ENCODE measurements around the gene ST7L. TPM values are rescaled to one million over a fixed set of nuclear protein-coding genes. Genes with fewer than 3 reads are reported as not detected.

The ST7L gene
- total and polyA plus RNA-seq, 9 of the 15 experiments (the other 6 are each of a cell fraction or from before 2014, with no cell fraction given): 9.0 to 32.5 (median 26.6) TPM

DNA sequence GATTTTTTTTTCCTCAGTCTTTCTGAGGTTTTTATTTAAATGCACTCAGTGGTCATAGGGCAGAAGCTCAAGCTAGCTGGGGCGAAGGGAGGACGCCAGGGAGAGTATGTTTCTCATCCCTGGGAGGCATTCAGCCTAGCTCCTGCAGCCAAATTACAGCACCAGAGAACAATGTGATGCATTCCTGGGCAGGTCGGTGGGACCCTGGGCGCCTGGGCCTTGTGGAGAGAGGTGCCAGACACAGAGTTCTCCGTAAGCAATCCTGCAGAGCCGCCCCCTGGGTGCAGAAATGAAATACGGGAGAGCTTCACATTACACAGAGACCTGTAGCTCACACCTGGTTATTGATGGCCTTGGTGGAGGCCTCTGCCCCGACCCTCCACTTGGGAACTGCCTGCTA, 94.7 kb downstream of the ST7L start:
- DNase-seq (ENCODE audit: extremely low read depth in 1 of 4, low spot score in 3 of 4): no peak
- in situ Hi-C loops (cut with MboI) (no loop called here), intact Hi-C loops (cut with micrococcal nuclease) (no loop called here)
- ATAC-seq: no peak; the same call in 2 of the 3 replicates
- no peak overlapping the region for H2AFZ ChIP-seq (ENCODE audit: low read depth, low read length)
- H3K27me3 ChIP-seq (ENCODE audit: control insufficient read depth in 2 of 2, insufficient read depth in 2 of 2, low read length in 2 of 2): peaks cover 4 to 6% of the 10 kb centered on the region in 2 experiments; a peak in 4 of 5 replicates
- no peak overlapping the region for H3K4me2 ChIP-seq (ENCODE audit: insufficient read depth, low read length)
- H3K79me2 ChIP-seq (ENCODE audit: control insufficient read depth, insufficient read depth, low read length): no peaks in the 10 kb centered on the region
- no peak for FAIRE-seq
- no peak overlapping the region for H3K27ac ChIP-seq (ENCODE audit: extremely low read depth, low read depth, low read length)
- POLR2A ChIA-PET: interaction anchor here (1.6 to 1.9 kb wide), 2 partner anchors 9 to 11 kb away, joined by 7 to 9 read pairs; no protein-coding TSS in a partner anchor
- no peaks in the 10 kb centered on the region for H3K9me1 ChIP-seq (ENCODE audit: control insufficient read depth, insufficient read depth, low read length)
- CTCF ChIA-PET (ENCODE audit: low intra/inter-chr PET ratio): no interaction called here
- peaks cover 5% of the 10 kb centered on the region; the same call in 1 of the 2 replicates for H4K20me1 ChIP-seq (replicated peaks; ENCODE audit: control insufficient read depth, insufficient read depth, low read length)
- no peaks in the 10 kb centered on the region for H3K4me1 ChIP-seq (replicated peaks in 1 of 2; ENCODE audit: control insufficient read depth in 2 of 2, insufficient read depth in 2 of 2, low read length in 2 of 2)
- no peaks in the 10 kb centered on the region for H3K36me3 ChIP-seq (ENCODE audit: control insufficient read depth, insufficient read depth, low read length)
- 23% methylated on average over 8 of the region's 8 CpGs for WGBS (ENCODE audit: insufficient coverage, low coverage, missing lambda C conversion rate)
- H3K9ac ChIP-seq (ENCODE audit: insufficient read depth in 1 of 2, low read depth in 2 of 2, low read length in 2 of 2): no peak overlapping the region
- TF ChIP-seq PML (IDR thresholded peaks at IDR 0.05; ENCODE audit: low read length): no peak
- no peak for TF ChIP-seq ZNF644 (tag; IDR thresholded peaks at IDR 0.05; ENCODE audit: low read depth)
- TF ChIP-seq NEUROD1 (IDR thresholded peaks at IDR 0.05; ENCODE audit: borderline replicate concordance, low read depth, low read length, partially characterized antibody): no peak
- TF ChIP-seq EHMT2 (IDR thresholded peaks at IDR 0.05): no peak
- no peak for TF ChIP-seq ZBTB7A (IDR thresholded peaks at IDR 0.05; ENCODE audit: borderline replicate concordance, control insufficient read depth, low read depth, low read length)
- TF ChIP-seq BCOR (IDR thresholded peaks at IDR 0.05): no peak
- no peak for TF ChIP-seq ARID1B (IDR thresholded peaks at IDR 0.05)
- no peak for TF ChIP-seq CBX2 (IDR thresholded peaks at IDR 0.05; ENCODE audit: insufficient read depth, low read length, poor library complexity, severe bottlenecking)
- no peak for TF ChIP-seq NCOA2 (IDR thresholded peaks at IDR 0.05; ENCODE audit: partially characterized antibody in 2 of 2)
- TF ChIP-seq ZNF263 (CRISPR knock-in tag; IDR thresholded peaks at IDR 0.05; ENCODE audit: borderline replicate concordance): no peak
- TF ChIP-seq BRD9 (IDR thresholded peaks at IDR 0.05; ENCODE audit: low read depth, partially characterized antibody): no peak
- no peak for TF ChIP-seq ZBTB1 (CRISPR knock-in tag; IDR thresholded peaks at IDR 0.05; ENCODE audit: borderline replicate concordance, low read depth)
- no peak for TF ChIP-seq FOXA1 (IDR thresholded peaks at IDR 0.05; ENCODE audit: borderline replicate concordance)
- TF ChIP-seq ZNF197 (CRISPR knock-in tag; IDR thresholded peaks at IDR 0.05; ENCODE audit: low read depth): no peak
- no peak for TF ChIP-seq ZNF184 (CRISPR knock-in tag; IDR thresholded peaks at IDR 0.05)
- no peak for TF ChIP-seq CBX3 (IDR thresholded peaks at IDR 0.05; ENCODE audit: borderline replicate concordance in 1 of 2, low read length in 2 of 2)
- H3K9me3 ChIP-seq (replicated peaks; ENCODE audit: control insufficient read depth, insufficient read depth, low read depth, low read length): no peaks in the 10 kb centered on the region
- BruUV-seq (replicated peaks): no TSS peak
- H3K4me3 ChIP-seq: no peak overlapping the region

Data from K562 (cell line).